ENCODE measurements around the gene CYB561A3.
A peak's percentile ranks its signal among the peaks of the same experiment; 100 is the strongest.

Gene CYB561A3

GRCh38 chr11:61368646-61369045 is 7.0 kb upstream of the CYB561A3 start:
- Histone ChIP-seq H3K4me1 (ENCODE audit: control insufficient read depth, insufficient read depth, low read length) (no peaks in the 10 kb centered on the region), H3K4me3 (ENCODE audit: low read depth, low read length) (no peak overlapping the region), H3K27me3 (ENCODE audit: control insufficient read depth, insufficient read depth, low read length) (no peaks in the 10 kb centered on the region), H3K36me3 (ENCODE audit: control insufficient read depth, insufficient read depth, low read length) (peaks cover 78% of the 10 kb centered on the region), H3K9ac (ENCODE audit: low read length) (no peak overlapping the region), H3K27ac (ENCODE audit: low read depth, low read length) (no peak overlapping the region), H3K9me3 (ENCODE audit: control insufficient read depth, insufficient read depth, low read depth, low read length) (peaks cover 21% of the 10 kb centered on the region)

- Histone ChIP-seq H3K9me3 (ENCODE audit: control insufficient read depth, insufficient read depth, low read depth, low read length) (peaks cover 10% of the 10 kb centered on the region), H3K27ac (ENCODE audit: low read depth, low read length) (no peak overlapping the region), H3K4me3 (ENCODE audit: low read depth, low read length) (no peak overlapping the region), H3K9ac (ENCODE audit: low read length) (no peak overlapping the region), H3K4me1 (ENCODE audit: control insufficient read depth, insufficient read depth, low read length) (no peaks in the 10 kb centered on the region), H3K27me3 (ENCODE audit: control insufficient read depth, insufficient read depth, low read length) (no peaks in the 10 kb centered on the region), H3K36me3 (ENCODE audit: control insufficient read depth, insufficient read depth, low read length) (peaks cover 73% of the 10 kb centered on the region)
Measured at GRCh38 chr11:61367406-61367805, 5.7 kb upstream of the CYB561A3 start.

- Histone ChIP-seq H3K9ac (ENCODE audit: low read length) (no peak overlapping the region), H3K27ac (ENCODE audit: low read depth, low read length) (no peak overlapping the region), H3K4me1 (ENCODE audit: control insufficient read depth, insufficient read depth, low read length) (0 out of 2 replicates have a peak, but pooled peaks cover 3% of the 10 kb centered on the region), H3K9me3 (ENCODE audit: control insufficient read depth, insufficient read depth, low read depth, low read length) (no peaks in the 10 kb centered on the region), H3K4me3 (ENCODE audit: low read depth, low read length) (no peak overlapping the region), H3K36me3 (ENCODE audit: control insufficient read depth, insufficient read depth, low read length) (peaks cover 51% of the 10 kb centered on the region), H3K27me3 (ENCODE audit: control insufficient read depth, insufficient read depth, low read length) (no peaks in the 10 kb centered on the region)
Measured at GRCh38 chr11:61364012-61364675, 2.5 kb upstream of the CYB561A3 start.

- H3K9ac ChIP-seq (ENCODE audit: low read length): peak overlapping the region; percentile 98
- no peaks in the 10 kb centered on the region for H3K9me3 ChIP-seq (ENCODE audit: control insufficient read depth, insufficient read depth, low read depth, low read length)
- H3K36me3 ChIP-seq (ENCODE audit: control insufficient read depth, insufficient read depth, low read length): peaks cover 36% of the 10 kb centered on the region
- H3K27ac ChIP-seq (ENCODE audit: low read depth, low read length): peak overlapping the region; percentile 99; the same call in 1 of the 2 replicates
- H3K4me1 ChIP-seq (ENCODE audit: control insufficient read depth, insufficient read depth, low read length): 0 out of 2 replicates have a peak, but pooled peaks cover 3% of the 10 kb centered on the region
- peak overlapping the region; percentile 76 for H3K4me3 ChIP-seq (ENCODE audit: low read depth, low read length)
- H3K27me3 ChIP-seq (ENCODE audit: control insufficient read depth, insufficient read depth, low read length): no peaks in the 10 kb centered on the region
Measured at GRCh38 chr11:61362542-61362875, 827 bp upstream of the CYB561A3 start.

- peak overlapping the region; percentile 99 for H3K27ac ChIP-seq (ENCODE audit: low read depth, low read length)
- no peaks in the 10 kb centered on the region for H3K9me3 ChIP-seq (ENCODE audit: control insufficient read depth, insufficient read depth, low read depth, low read length)
- no peaks in the 10 kb centered on the region for H3K27me3 ChIP-seq (ENCODE audit: control insufficient read depth, insufficient read depth, low read length)
- H3K36me3 ChIP-seq (ENCODE audit: control insufficient read depth, insufficient read depth, low read length): peaks cover 24% of the 10 kb centered on the region
- 0 out of 2 replicates have a peak, but pooled peaks cover 3% of the 10 kb centered on the region for H3K4me1 ChIP-seq (ENCODE audit: control insufficient read depth, insufficient read depth, low read length)
- peak overlapping the region; percentile 76 for H3K4me3 ChIP-seq (ENCODE audit: low read depth, low read length)
- peak overlapping the region; percentile 98 for H3K9ac ChIP-seq (ENCODE audit: low read length)
Measured at GRCh38 chr11:61361237-61361740, 393 bp downstream of the CYB561A3 start.

GRCh38 chr11:61359516-61359915 is 2.2 kb downstream of the CYB561A3 start:
- Histone ChIP-seq H3K9ac (ENCODE audit: low read length) (no peak overlapping the region), H3K4me1 (ENCODE audit: control insufficient read depth, insufficient read depth, low read length) (0 out of 2 replicates have a peak, but pooled peaks cover 3% of the 10 kb centered on the region), H3K9me3 (ENCODE audit: control insufficient read depth, insufficient read depth, low read depth, low read length) (no peaks in the 10 kb centered on the region), H3K36me3 (ENCODE audit: control insufficient read depth, insufficient read depth, low read length) (peaks cover 11% of the 10 kb centered on the region), H3K4me3 (ENCODE audit: low read depth, low read length) (no peak overlapping the region), H3K27me3 (ENCODE audit: control insufficient read depth, insufficient read depth, low read length) (no peaks in the 10 kb centered on the region), H3K27ac (ENCODE audit: low read depth, low read length) (no peak overlapping the region)

- Histone ChIP-seq H3K9me3 (ENCODE audit: control insufficient read depth, insufficient read depth, low read depth, low read length) (no peaks in the 10 kb centered on the region), H3K4me3 (ENCODE audit: low read depth, low read length) (no peak overlapping the region), H3K27ac (ENCODE audit: low read depth, low read length) (no peak overlapping the region), H3K9ac (ENCODE audit: low read length) (no peak overlapping the region), H3K4me1 (ENCODE audit: control insufficient read depth, insufficient read depth, low read length) (0 out of 2 replicates have a peak, but pooled peaks cover 3% of the 10 kb centered on the region), H3K36me3 (ENCODE audit: control insufficient read depth, insufficient read depth, low read length) (peaks cover 4% of the 10 kb centered on the region), H3K27me3 (ENCODE audit: control insufficient read depth, insufficient read depth, low read length) (no peaks in the 10 kb centered on the region)
Measured at GRCh38 chr11:61358566-61358965, 3.1 kb downstream of the CYB561A3 start.

GRCh38 chr11:61357894-61358239 is 3.8 kb downstream of the CYB561A3 start:
- no peak overlapping the region for H3K9ac ChIP-seq (ENCODE audit: low read length)
- no peak overlapping the region for H3K4me3 ChIP-seq (ENCODE audit: low read depth, low read length)
- 0 out of 2 replicates have a peak, but pooled peaks cover 3% of the 10 kb centered on the region for H3K4me1 ChIP-seq (ENCODE audit: control insufficient read depth, insufficient read depth, low read length)
- no peaks in the 10 kb centered on the region for H3K27me3 ChIP-seq (ENCODE audit: control insufficient read depth, insufficient read depth, low read length)
- H3K27ac ChIP-seq (ENCODE audit: low read depth, low read length): no peak overlapping the region
- peaks cover 10% of the 10 kb centered on the region for H3K36me3 ChIP-seq (ENCODE audit: control insufficient read depth, insufficient read depth, low read length)
- no peaks in the 10 kb centered on the region for H3K9me3 ChIP-seq (ENCODE audit: control insufficient read depth, insufficient read depth, low read depth, low read length)

GRCh38 chr11:61357233-61357893 is 4.3 kb downstream of the CYB561A3 start:
- H3K4me3 ChIP-seq (ENCODE audit: low read depth, low read length): no peak overlapping the region
- H3K9ac ChIP-seq (ENCODE audit: low read length): no peak overlapping the region
- H3K9me3 ChIP-seq (ENCODE audit: control insufficient read depth, insufficient read depth, low read depth, low read length): no peaks in the 10 kb centered on the region
- peaks cover 14% of the 10 kb centered on the region for H3K36me3 ChIP-seq (ENCODE audit: control insufficient read depth, insufficient read depth, low read length)
- H3K4me1 ChIP-seq (ENCODE audit: control insufficient read depth, insufficient read depth, low read length): 0 out of 2 replicates have a peak, but pooled peaks cover 3% of the 10 kb centered on the region
- no peak overlapping the region for H3K27ac ChIP-seq (ENCODE audit: low read depth, low read length)
- no peaks in the 10 kb centered on the region for H3K27me3 ChIP-seq (ENCODE audit: control insufficient read depth, insufficient read depth, low read length)

GRCh38 chr11:61356706-61357105 is 5.0 kb downstream of the CYB561A3 start:
- Histone ChIP-seq H3K27ac (ENCODE audit: low read depth, low read length) (no peak overlapping the region), H3K9me3 (ENCODE audit: control insufficient read depth, insufficient read depth, low read depth, low read length) (no peaks in the 10 kb centered on the region), H3K27me3 (ENCODE audit: control insufficient read depth, insufficient read depth, low read length) (no peaks in the 10 kb centered on the region), H3K4me3 (ENCODE audit: low read depth, low read length) (no peak overlapping the region), H3K9ac (ENCODE audit: low read length) (no peak overlapping the region), H3K36me3 (ENCODE audit: control insufficient read depth, insufficient read depth, low read length) (peaks cover 18% of the 10 kb centered on the region), H3K4me1 (ENCODE audit: control insufficient read depth, insufficient read depth, low read length) (0 out of 2 replicates have a peak, but pooled peaks cover 3% of the 10 kb centered on the region)

GRCh38 chr11:61354208-61354607 is 7.5 kb downstream of the CYB561A3 start:
- Histone ChIP-seq H3K4me3 (ENCODE audit: low read depth, low read length) (no peak overlapping the region), H3K4me1 (ENCODE audit: control insufficient read depth, insufficient read depth, low read length) (no peaks in the 10 kb centered on the region), H3K9ac (ENCODE audit: low read length) (no peak overlapping the region), H3K36me3 (ENCODE audit: control insufficient read depth, insufficient read depth, low read length) (peaks cover 32% of the 10 kb centered on the region), H3K27ac (ENCODE audit: low read depth, low read length) (no peak overlapping the region), H3K9me3 (ENCODE audit: control insufficient read depth, insufficient read depth, low read depth, low read length) (no peaks in the 10 kb centered on the region), H3K27me3 (ENCODE audit: control insufficient read depth, insufficient read depth, low read length) (no peaks in the 10 kb centered on the region)

Data from HUES6 (cell line).